ENCODE results near the gene S100A9.

GRCh38 chr1:153392822-153393221 is 35.2 kb downstream of the S100A9 start:
- TF ChIP-seq CTCF (conservative IDR thresholded peaks at IDR 0.05; ENCODE audit: low read depth in 2 of 2) (no peak), POLR2AphosphoS5 (IDR thresholded peaks at IDR 0.05; ENCODE audit: low read depth) (no peak), ZNF462 (CRISPR knock-in tag; IDR thresholded peaks at IDR 0.05) (no peak), JUNB (IDR thresholded peaks at IDR 0.05; ENCODE audit: unreplicated experiment) (no peak), EZH2 (IDR thresholded peaks at IDR 0.05; ENCODE audit: low read depth, unreplicated experiment) (no peak), EZH2phosphoT487 (IDR thresholded peaks at IDR 0.05; ENCODE audit: unreplicated experiment) (no peak), CREB1 (CRISPR knock-in tag; IDR thresholded peaks at IDR 0.05; ENCODE audit: low read depth) (no peak), ZNF331 (CRISPR knock-in tag; IDR thresholded peaks at IDR 0.05; ENCODE audit: low read depth) (no peak), REST (IDR thresholded peaks at IDR 0.05; ENCODE audit: unreplicated experiment) (no peak), STAT1 (IDR thresholded peaks at IDR 0.05; ENCODE audit: unreplicated experiment) (no peak), ZNF114 (CRISPR knock-in tag; IDR thresholded peaks at IDR 0.05) (no peak), ETS1 (IDR thresholded peaks at IDR 0.05) (no peak), NANOG (IDR thresholded peaks at IDR 0.05; ENCODE audit: borderline replicate concordance) (no peak)
